ENCODE measurements around the gene RDH13. TPM values are rescaled to one million over a fixed set of nuclear protein-coding genes. Genes with fewer than 3 reads are reported as not detected.
A peak's percentile ranks its signal among the peaks of the same experiment; 100 is the strongest.

Gene RDH13
- total and polyA plus RNA-seq, 2 of the 8 experiments (the other 6 are each of a cell fraction or from before 2014, with no cell fraction given): 15.9 to 31.5 TPM

DNA sequence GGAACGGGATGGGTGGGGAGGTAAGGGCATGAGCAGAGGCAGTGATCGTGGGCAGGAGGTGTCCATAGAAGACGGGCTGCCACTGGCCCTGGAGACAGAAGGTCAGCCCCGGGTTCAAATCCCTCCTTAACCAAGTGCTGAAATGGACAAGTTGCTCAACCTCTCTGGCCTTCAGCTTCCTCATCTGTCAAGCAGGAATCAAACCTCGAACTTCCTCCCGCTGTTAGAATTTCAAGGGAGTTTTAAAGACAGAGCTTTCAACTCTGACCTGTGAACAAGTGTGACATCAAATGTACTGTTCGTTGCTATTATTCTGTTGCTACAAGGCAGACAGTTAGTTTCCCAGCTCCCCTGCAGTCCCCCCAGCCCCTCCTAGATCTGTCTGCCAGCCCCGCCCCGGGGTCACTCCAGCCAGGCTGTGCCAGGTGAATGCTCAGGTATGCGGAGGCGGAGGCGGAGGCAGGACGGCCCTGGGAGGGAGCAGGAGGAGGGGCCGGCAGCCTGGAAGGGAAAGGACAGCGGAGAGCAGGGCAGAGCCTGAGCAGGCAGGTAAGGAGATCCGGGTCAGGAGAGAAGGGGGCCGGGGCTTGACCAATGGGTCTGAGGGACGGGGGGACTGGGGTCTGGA is 12.5 kb upstream of the RDH13 start, which contains the start of gene EPS8L1:
Gene EPS8L1 (plus strand): TSS at position 499 of the 628 bp plus-strand sequence. CDS start 576 bp downstream, outside the sequence.
- peak within 1 kb of the TSS; percentile 80; the same call in 1 of the 2 replicates for H2BK12ac ChIP-seq (ENCODE audit: low read depth, low read length)
- peak within 1 kb of the TSS; percentile 45 for H4K91ac ChIP-seq (replicated peaks; ENCODE audit: insufficient read length, low read length)
- peaks cover 6% of the 10 kb centered on the region; the same call in 1 of the 2 replicates for H3K23me2 ChIP-seq (ENCODE audit: low read depth, low read length)
- no peak within 1 kb of the TSS for H3K23ac ChIP-seq (ENCODE audit: insufficient read length)
- ChIA-PET POLR2A (ENCODE audit: partially characterized antibody) (interaction anchor here (0.6 to 6.2 kb wide), 9 partner anchors 8 to 332 kb away, joined by 3 to 17 read pairs (median 4); partner anchors contain the start of genes RDH13 and UBE2S), CTCF (ENCODE audit: partially characterized antibody) (interaction anchor here (0.5 to 1.4 kb wide), 4 partner anchors 13 to 1293 kb away, joined by 3 to 6 read pairs (median 3); no protein-coding TSS in a partner anchor)
- H3K4me3 ChIP-seq (ENCODE audit: extremely low read depth in 1 of 4, insufficient read depth in 2 of 4, low read depth in 3 of 4, low read length in 4 of 4): peak within 1 kb of the TSS in 3 of 4 experiments; percentile 19 to 51 (median 21); a peak in 5 of 8 replicates
- peak within 1 kb of the TSS; percentile 54 to 55 for H3K4me2 ChIP-seq (ENCODE audit: insufficient read depth in 1 of 2, low read depth in 2 of 2, low read length in 2 of 2)
- 23% methylated on average over 18 of the region's 18 CpGs; no CpG with 5 or more reads in 1 of the 2 experiments for WGBS, 2 experiments (ENCODE audit: extremely low coverage in 1 of 2, insufficient coverage in 1 of 2, insufficient read length in 1 of 2, insufficient replicate concordance in 2 of 2, low coverage in 1 of 2, low lambda C conversion rate in 2 of 2, missing lambda C conversion rate in 1 of 2)
- H3K18ac ChIP-seq (ENCODE audit: extremely low read depth, low read length): peak within 1 kb of the TSS; percentile 32
- DNase-seq (ENCODE audit: low read depth in 1 of 2, low spot score in 2 of 2) (peak in 1 of 2 experiments; percentile 86), FAIRE-seq (peak; percentile 84)
- H2BK5ac ChIP-seq (ENCODE audit: low read depth, low read length): peak within 1 kb of the TSS; percentile 55; the same call in 1 of the 2 replicates
- H3K14ac ChIP-seq (ENCODE audit: insufficient read length): no peak within 1 kb of the TSS
- peaks cover 0 to 18% (median 12%) of the 10 kb centered on the region in 4 experiments; a peak in 6 of 7 replicates for H3K4me1 ChIP-seq (replicated peaks in 1 of 4; ENCODE audit: control insufficient read depth in 3 of 4, insufficient read depth in 4 of 4, low read length in 3 of 4)
- H2AK5ac ChIP-seq (ENCODE audit: low read depth, low read length): peak within 1 kb of the TSS; percentile 66; the same call in 1 of the 2 replicates
- H3K79me2 ChIP-seq (ENCODE audit: control insufficient read depth in 1 of 2, insufficient read depth in 2 of 2, low read length in 2 of 2): no peaks in the 10 kb centered on the region
- peak within 1 kb of the TSS in 1 of 4 experiments; percentile 17; a peak in 1 of 7 replicates for H3K9ac ChIP-seq (replicated peaks in 1 of 4; ENCODE audit: extremely low read depth in 1 of 4, low read depth in 3 of 4, low read length in 3 of 4)
- no peak within 1 kb of the TSS for H3K56ac ChIP-seq (replicated peaks; ENCODE audit: insufficient read length, low read depth, low read length)
- peak within 1 kb of the TSS; percentile 46; the same call in 1 of the 2 replicates for H2BK15ac ChIP-seq (ENCODE audit: low read length)
- no peak within 1 kb of the TSS for H3K27ac ChIP-seq (ENCODE audit: low read depth, low read length)
- no peaks in the 10 kb centered on the region for H3K79me1 ChIP-seq (ENCODE audit: low read depth, low read length)
- peak within 1 kb of the TSS; percentile 24 for H2BK120ac ChIP-seq (replicated peaks; ENCODE audit: low read depth, low read length)
- H3K27me3 ChIP-seq (replicated peaks in 1 of 4; ENCODE audit: control insufficient read depth in 3 of 4, extremely low read depth in 1 of 4, insufficient read depth in 3 of 4, low read length in 3 of 4): peaks cover 6 to 41% (median 29%) of the 10 kb centered on the region in 4 experiments
- no peak within 1 kb of the TSS for H2AFZ ChIP-seq (ENCODE audit: low read length)
- H4K8ac ChIP-seq (ENCODE audit: extremely low read depth, insufficient read depth, low read length): no peak within 1 kb of the TSS
- H3K4ac ChIP-seq (replicated peaks; ENCODE audit: insufficient read length, low read depth, low read length): no peak within 1 kb of the TSS
- no peaks in the 10 kb centered on the region for H3K36me3 ChIP-seq (ENCODE audit: control insufficient read depth in 2 of 4, insufficient read depth in 4 of 4, low read length in 3 of 4)
- no peaks in the 10 kb centered on the region for H3K9me3 ChIP-seq (ENCODE audit: insufficient read depth in 2 of 2, low read depth in 1 of 2, low read length in 1 of 2)
- H4K20me1 ChIP-seq (replicated peaks in 1 of 2; ENCODE audit: control insufficient read depth in 1 of 2, insufficient read depth in 2 of 2, low read length in 2 of 2): peaks cover 0 to 4% of the 10 kb centered on the region in 2 experiments
- peak within 1 kb of the TSS; percentile 61; the same call in 1 of the 2 replicates for H2BK20ac ChIP-seq (ENCODE audit: low read length)
- no peak within 1 kb of the TSS for H4K5ac ChIP-seq (ENCODE audit: insufficient read length, low read depth, low read length)
- 0 out of 2 replicates have a peak, but pooled peaks have one; percentile 25 for TF ChIP-seq TAF1 (IDR thresholded peaks at IDR 0.05; ENCODE audit: low read depth, low read length)
- TF ChIP-seq, protein P1, sequence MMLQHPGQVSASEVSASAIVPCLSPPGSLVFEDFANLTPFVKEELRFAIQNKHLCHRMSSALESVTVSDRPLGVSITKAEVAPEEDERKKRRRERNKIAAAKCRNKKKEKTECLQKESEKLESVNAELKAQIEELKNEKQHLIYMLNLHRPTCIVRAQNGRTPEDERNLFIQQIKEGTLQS (IDR thresholded peaks at IDR 0.05; ENCODE audit: insufficient read depth, low read depth, low read length): no peak
- no peak for TF ChIP-seq ZNF274 (IDR thresholded peaks at IDR 0.05; ENCODE audit: borderline replicate concordance, extremely low read depth, low read length)
- TF ChIP-seq CTBP2 (IDR thresholded peaks at IDR 0.05; ENCODE audit: borderline replicate concordance, insufficient read depth, insufficient read length, low read length): peak; percentile 74
- TF ChIP-seq EP300 (IDR thresholded peaks at IDR 0.05; ENCODE audit: borderline replicate concordance in 1 of 2, low read depth in 2 of 2, low read length in 2 of 2): no peak
- no peak for TF ChIP-seq MAFK (IDR thresholded peaks at IDR 0.05; ENCODE audit: low read depth, low read length)
- peak; percentile 86 for TF ChIP-seq TEAD4 (IDR thresholded peaks at IDR 0.05; ENCODE audit: low read depth, low read length)
- TF ChIP-seq SUZ12 (IDR thresholded peaks at IDR 0.05; ENCODE audit: low read length): no peak
- peak in 1 of 2 experiments; percentile 70; a peak in 2 of 4 replicates for TF ChIP-seq SIN3A (conservative IDR thresholded peaks at IDR 0.05 in 1 of 2, IDR thresholded peaks at IDR 0.05 in 1 of 2; ENCODE audit: low read depth in 1 of 2, low read length in 2 of 2)
- no peak for TF ChIP-seq CBX5 (IDR thresholded peaks at IDR 0.05; ENCODE audit: low read depth, low read length)
